K562 (cell line): Measurements from ENCODE around the gene ZFAND3. TPM values are rescaled to one million over a fixed set of nuclear protein-coding genes. Genes with fewer than 3 reads are reported as not detected.

ENCODE experiments used
- ATAC-seq: fragments of 200-7000 bp; cut with Tn5 transposase; 3 replicates; pipeline ENCODE4 v1.9.1; 2020; ENCODE audit warnings: moderate library complexity
- BruUV-seq: library from RNA; stranded (reverse); fragments of 400-500 nt; replicated peaks from 2 replicates; lab custom pipeline; 2021; lab: Mats Ljungman, UMichigan
- CTCF ChIA-PET: fragments of 300-600 bp; formaldehyde crosslinking; extraction: SDS; loops from one replicate; lab custom pipeline; 2021; ENCODE audit warnings: low intra/inter-chr PET ratio; lab: Yijun Ruan, JAX
- POLR2A ChIA-PET: fragments of 300-600, 350-650 bp; sonication (Branson Sonifier 250); formaldehyde crosslinking; extraction: SDS; loops from one replicate; lab custom pipeline; 2021; ENCODE audit warnings: antibody characterized with exemption, inconsistent platforms; lab: Yijun Ruan, JAX
- DNase-seq, 4 experiments: peaks; one replicate each; pipeline versions ENCODE4 v3.0.0 to v3.0.0-alpha.2; 2011 to 2018; ENCODE audit warnings: low spot score in 3 of 4, mixed read lengths in 3 of 4; ENCODE audit errors: extremely low read depth in 1 of 4
- FAIRE-seq: peaks from 2 replicates; lab custom pipeline; 2011; peaks lifted over from hg19 to GRCh38; lab: Jason Lieb, UNC
- H2AFZ ChIP-seq: 2 replicates; pipeline ENCODE4 v1.6.0; 2011; ENCODE audit warnings: low read depth, low read length, control low read depth, inconsistent platforms
- H3K27ac ChIP-seq: fragments of 200-600 bp; 3 replicates; pipeline ENCODE4 v1.8.0; 2011; ENCODE audit warnings: low read depth, mild to moderate bottlenecking, control low read depth, inconsistent platforms, low read length, moderate library complexity, mixed read lengths; ENCODE audit errors: extremely low read depth
- H3K27me3 ChIP-seq, 2 experiments: fragments of 300-600 bp in 1 of 2; 2 replicates in 1 of 2; 3 replicates in 1 of 2; pipeline versions ENCODE4 v1.6.0 to v1.8.0; 2011; ENCODE audit warnings: inconsistent platforms in 2 of 2, low read length in 2 of 2, mild to moderate bottlenecking in 1 of 2, mixed read lengths in 1 of 2, moderate library complexity in 1 of 2; ENCODE audit not compliant: control insufficient read depth in 2 of 2, insufficient read depth in 2 of 2
- H3K36me3 ChIP-seq: fragments of 300-600 bp; 3 replicates; pipeline ENCODE4 v1.8.0; 2011; ENCODE audit warnings: mild to moderate bottlenecking, low read length, inconsistent platforms; ENCODE audit not compliant: control insufficient read depth, insufficient read depth
- H3K4me1 ChIP-seq, 2 experiments: fragments of 200-600 bp in 1 of 2; replicated peaks in 1 of 2; 2 replicates in 1 of 2; 3 replicates in 1 of 2; pipeline versions ENCODE4 v1.5.1 to v1.8.0; 2011; ENCODE audit warnings: inconsistent platforms in 2 of 2, low read length in 2 of 2, mild to moderate bottlenecking in 1 of 2, mixed read lengths in 1 of 2, moderate library complexity in 1 of 2; ENCODE audit not compliant: control insufficient read depth in 2 of 2, insufficient read depth in 2 of 2
- H3K4me2 ChIP-seq: 2 replicates; pipeline ENCODE4 v1.6.1; 2011; ENCODE audit warnings: low read length, control low read depth, inconsistent platforms, mixed read lengths; ENCODE audit not compliant: insufficient read depth
- H3K4me3 ChIP-seq: fragments of 200-600 bp; sonication (generic), shearing (Covaris generic); 2 replicates; pipeline ENCODE4 v1.5.1; 2016; ENCODE audit warnings: control low read depth, inconsistent platforms
- H3K79me2 ChIP-seq: fragments of 200-600 bp; 3 replicates; pipeline ENCODE4 v1.8.0; 2011; ENCODE audit warnings: low read length, inconsistent platforms; ENCODE audit not compliant: control insufficient read depth, insufficient read depth
- H3K9ac ChIP-seq, 2 experiments: 2 replicates each; pipeline versions ENCODE4 v1.6.0 to v1.6.1; 2011; ENCODE audit warnings: low read depth in 2 of 2, low read length in 2 of 2, control low read depth in 1 of 2, inconsistent platforms in 1 of 2, mild to moderate bottlenecking in 1 of 2, mixed read lengths in 1 of 2; ENCODE audit not compliant: insufficient read depth in 1 of 2
- H3K9me1 ChIP-seq: one replicate; pipeline ENCODE4 v1.6.0; 2011; ENCODE audit warnings: inconsistent platforms, mild to moderate bottlenecking, low read length, moderate library complexity; ENCODE audit not compliant: control insufficient read depth, insufficient read depth
- H3K9me3 ChIP-seq: replicated peaks from 2 replicates; pipeline ENCODE4 v1.5.1; 2011; ENCODE audit warnings: low read depth, low read length, inconsistent platforms; ENCODE audit not compliant: control insufficient read depth, insufficient read depth
- H4K20me1 ChIP-seq: replicated peaks from 2 replicates; pipeline ENCODE4 v1.6.1; 2011; ENCODE audit warnings: low read length, inconsistent platforms, mixed read lengths; ENCODE audit not compliant: control insufficient read depth, insufficient read depth
- DMBX1 ChIP-seq: fragments of 250-450 bp; sonication (Bioruptor Pico); IDR thresholded peaks from 2 replicates; pipeline ENCODE4 v1.8.0; 2022; ENCODE audit warnings: inconsistent platforms, mild to moderate bottlenecking, moderate library complexity, borderline replicate concordance
- ESRRB ChIP-seq: fragments of 250-450 bp; sonication (Bioruptor Pico); IDR thresholded peaks from 2 replicates; pipeline ENCODE4 v1.5.0; 2020; ENCODE audit warnings: mild to moderate bottlenecking, moderate library complexity, borderline replicate concordance
- KDM4B ChIP-seq, 2 experiments: fragments of 450-650 bp in 1 of 2; sonication (generic) in 1 of 2; IDR thresholded peaks; 2 replicates each; pipeline ENCODE4 v1.6.1; 2016 to 2017; ENCODE audit warnings: borderline replicate concordance in 2 of 2, antibody characterized with exemption in 1 of 2, low read depth in 1 of 2, mild to moderate bottlenecking in 1 of 2
- RFX5 ChIP-seq: IDR thresholded peaks from 2 replicates; pipeline ENCODE4 v1.6.1; 2011; ENCODE audit warnings: low read depth, mild to moderate bottlenecking, improper control_type of control experiment, low read length
- SOX6 ChIP-seq: fragments of 450-650 bp; IDR thresholded peaks from 2 replicates; pipeline ENCODE4 v1.6.1; 2014; ENCODE audit warnings: mild to moderate bottlenecking
- ZBTB17 ChIP-seq: fragments of 450-650 bp; formaldehyde crosslinking; IDR thresholded peaks from 2 replicates; pipeline ENCODE4 v1.4.0; 2020; ENCODE audit warnings: mild to moderate bottlenecking
- ZBTB8A ChIP-seq: fragments of 450-650 bp; IDR thresholded peaks from 2 replicates; pipeline ENCODE4 v1.6.1; 2018; ENCODE audit warnings: mild to moderate bottlenecking, moderate library complexity; ENCODE audit not compliant: partially characterized antibody
- ZFX ChIP-seq: sonication (generic); formaldehyde crosslinking; IDR thresholded peaks from 2 replicates; pipeline ENCODE4 v1.8.0; 2022; ENCODE audit warnings: mild to moderate bottlenecking, missing genetic modification reagents, moderate library complexity
- ZKSCAN1 ChIP-seq: fragments of 150-350 bp; IDR thresholded peaks from 2 replicates; pipeline ENCODE4 v1.6.1; 2016; ENCODE audit warnings: low read depth, low read length
- WGBS: fragments of 100-300 bp; shearing (Covaris generic); methylation state at CpG from one replicate; pipeline ENCODE4 v1.1.6; 2016; ENCODE audit warnings: low coverage, mixed read lengths; ENCODE audit not compliant: insufficient coverage; ENCODE audit errors: missing lambda C conversion rate; 5-methylcytosine and 5-hydroxymethylcytosine counted together
- in situ Hi-C: fragments of 300-500 bp; cut with MboI; formaldehyde crosslinking; loops from 4 replicates; pipeline ENCODE4 v1.15.0; 2018; ENCODE audit warnings: inconsistent platforms, mixed read lengths
- intact Hi-C: fragments of 100-400 bp; cut with micrococcal nuclease; formaldehyde crosslinking; loops from 2 replicates; pipeline ENCODE4 v1.14.2; 2022
- polyA plus RNA-seq, 8 experiments: library from polyadenylated mRNA; depleted of rRNA in 4 of 8; stranded (reverse) in 5 of 8; unstranded in 3 of 8; fragments of >200 nt; fragmentation: Nextera tagmentation in 2 of 8; fragmentation: Illumina TruSeq in 1 of 8; extraction: Ambion mirVana in 2 of 8; extraction: Trizol in 1 of 8; gene quantifications; 2 replicates each; pipeline versions ENCODE4 v1.2.1 to v1.2.3, GENCODE V29; 2011 to 2014; ENCODE audit warnings: inconsistent platforms in 1 of 8, missing spikeins in 1 of 8
- total RNA-seq, 7 experiments: library from RNA; depleted of rRNA in 6 of 7; stranded (reverse); fragments of >200 nt in 6 of 7; fragmentation: Illumina TruSeq in 2 of 7; extraction: Trizol in 2 of 7; gene quantifications; 2 replicates each; pipeline versions ENCODE4 v1.2.1 to v1.2.3, GENCODE V29; 2011 to 2021; ENCODE audit warnings: low replicate concordance in 1 of 7
- TF ChIP-seq, protein P1 (sequence below): fragments of 450-650 bp; IDR thresholded peaks from 2 replicates; pipeline ENCODE4 v1.6.1; 2016; ENCODE audit warnings: borderline replicate concordance
- TF ChIP-seq, protein P2 (sequence below): fragments of 450-650 bp; formaldehyde crosslinking; IDR thresholded peaks from 2 replicates; pipeline ENCODE4 v1.4.0; 2020; ENCODE audit warnings: mild to moderate bottlenecking, moderate library complexity
- TF ChIP-seq, protein P3 (sequence below): fragments of 250-450 bp; sonication (Bioruptor Pico); IDR thresholded peaks from 2 replicates; pipeline ENCODE4 v1.5.1; 2021; ENCODE audit warnings: mild to moderate bottlenecking

The ZFAND3 gene
- total and polyA plus RNA-seq, 9 of the 15 experiments (the other 6 are each of a cell fraction or from before 2014, with no cell fraction given) = 0.81 to 26.6 (median 11.8) TPM

DNA sequence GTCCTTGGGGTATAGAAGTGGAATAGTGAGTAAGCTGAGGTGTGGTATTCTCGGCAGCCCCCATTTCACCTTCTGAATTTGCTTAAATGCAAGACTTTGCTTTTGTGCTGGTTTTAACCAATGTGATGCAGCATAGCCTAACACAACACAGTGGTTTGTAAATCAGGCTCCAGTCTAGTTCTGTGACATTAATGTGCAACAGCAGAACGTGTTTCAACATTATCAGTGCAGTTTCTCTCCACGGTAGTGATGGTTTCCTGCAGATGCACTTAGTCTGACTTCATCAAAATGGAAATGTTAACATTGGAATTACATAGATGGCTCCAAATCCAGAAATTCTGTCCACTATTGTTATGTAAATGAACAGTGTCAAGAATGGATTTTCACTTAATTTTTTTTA is 139.5 kb downstream of the ZFAND3 start:
- H3K27me3 ChIP-seq = no peaks in the 10 kb centered on the region
- in situ Hi-C loops = no loop called here
- no peak for TF ChIP-seq ZFX
- TF ChIP-seq, protein P1, sequence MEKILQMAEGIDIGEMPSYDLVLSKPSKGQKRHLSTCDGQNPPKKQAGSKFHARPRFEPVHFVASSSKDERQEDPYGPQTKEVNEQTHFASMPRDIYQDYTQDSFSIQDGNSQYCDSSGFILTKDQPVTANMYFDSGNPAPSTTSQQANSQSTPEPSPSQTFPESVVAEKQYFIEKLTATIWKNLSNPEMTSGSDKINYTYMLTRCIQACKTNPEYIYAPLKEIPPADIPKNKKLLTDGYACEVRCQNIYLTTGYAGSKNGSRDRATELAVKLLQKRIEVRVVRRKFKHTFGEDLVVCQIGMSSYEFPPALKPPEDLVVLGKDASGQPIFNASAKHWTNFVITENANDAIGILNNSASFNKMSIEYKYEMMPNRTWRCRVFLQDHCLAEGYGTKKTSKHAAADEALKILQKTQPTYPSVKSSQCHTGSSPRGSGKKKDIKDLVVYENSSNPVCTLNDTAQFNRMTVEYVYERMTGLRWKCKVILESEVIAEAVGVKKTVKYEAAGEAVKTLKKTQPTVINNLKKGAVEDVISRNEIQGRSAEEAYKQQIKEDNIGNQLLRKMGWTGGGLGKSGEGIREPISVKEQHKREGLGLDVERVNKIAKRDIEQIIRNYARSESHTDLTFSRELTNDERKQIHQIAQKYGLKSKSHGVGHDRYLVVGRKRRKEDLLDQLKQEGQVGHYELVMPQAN = no peak
- TF ChIP-seq, protein P2, sequence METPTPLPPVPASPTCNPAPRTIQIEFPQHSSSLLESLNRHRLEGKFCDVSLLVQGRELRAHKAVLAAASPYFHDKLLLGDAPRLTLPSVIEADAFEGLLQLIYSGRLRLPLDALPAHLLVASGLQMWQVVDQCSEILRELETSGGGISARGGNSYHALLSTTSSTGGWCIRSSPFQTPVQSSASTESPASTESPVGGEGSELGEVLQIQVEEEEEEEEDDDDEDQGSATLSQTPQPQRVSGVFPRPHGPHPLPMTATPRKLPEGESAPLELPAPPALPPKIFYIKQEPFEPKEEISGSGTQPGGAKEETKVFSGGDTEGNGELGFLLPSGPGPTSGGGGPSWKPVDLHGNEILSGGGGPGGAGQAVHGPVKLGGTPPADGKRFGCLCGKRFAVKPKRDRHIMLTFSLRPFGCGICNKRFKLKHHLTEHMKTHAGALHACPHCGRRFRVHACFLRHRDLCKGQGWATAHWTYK = no peak
- TF ChIP-seq, protein P3, sequence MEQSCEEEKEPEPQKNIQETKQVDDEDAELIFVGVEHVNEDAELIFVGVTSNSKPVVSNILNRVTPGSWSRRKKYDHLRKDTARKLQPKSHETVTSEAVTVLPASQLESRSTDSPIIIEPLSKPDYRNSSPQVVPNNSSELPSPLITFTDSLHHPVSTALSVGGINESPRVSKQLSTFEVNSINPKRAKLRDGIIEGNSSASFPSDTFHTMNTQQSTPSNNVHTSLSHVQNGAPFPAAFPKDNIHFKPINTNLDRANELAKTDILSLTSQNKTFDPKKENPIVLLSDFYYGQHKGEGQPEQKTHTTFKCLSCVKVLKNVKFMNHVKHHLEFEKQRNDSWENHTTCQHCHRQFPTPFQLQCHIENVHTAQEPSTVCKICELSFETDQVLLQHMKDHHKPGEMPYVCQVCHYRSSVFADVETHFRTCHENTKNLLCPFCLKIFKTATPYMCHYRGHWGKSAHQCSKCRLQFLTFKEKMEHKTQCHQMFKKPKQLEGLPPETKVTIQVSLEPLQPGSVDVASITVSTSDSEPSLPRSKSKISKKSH (CRISPR knock-in tag) = no peak
- TF ChIP-seq ZBTB17 (CRISPR knock-in tag) = no peak
- no peak for TF ChIP-seq SOX6
- TF ChIP-seq ESRRB (CRISPR knock-in tag) = no peak
- TF ChIP-seq RFX5 = no peak
- TF ChIP-seq ZBTB8A = no peak
- TF ChIP-seq KDM4B (IDR thresholded peaks at IDR 0.05; ENCODE audit: borderline replicate concordance in 2 of 2, low read depth in 1 of 2) = no peak
- TF ChIP-seq DMBX1 (CRISPR knock-in tag) = no peak
- no peak for TF ChIP-seq ZKSCAN1
- H3K9ac ChIP-seq = no peak overlapping the region
- no peaks in the 10 kb centered on the region; the same call in 1 of the 2 replicates for H4K20me1 ChIP-seq
- POLR2A ChIA-PET = no interaction called here
- H3K4me3 ChIP-seq = no peak overlapping the region
- no peak overlapping the region for H2AFZ ChIP-seq
- H3K9me3 ChIP-seq = no peaks in the 10 kb centered on the region
- H3K36me3 ChIP-seq = no peaks in the 10 kb centered on the region
- FAIRE-seq = peak; percentile 37
- H3K79me2 ChIP-seq = no peaks in the 10 kb centered on the region
- H3K27ac ChIP-seq = no peak overlapping the region
- no peaks in the 10 kb centered on the region for H3K4me1 ChIP-seq
- no peak overlapping the region for H3K4me2 ChIP-seq
- CTCF ChIA-PET = no interaction called here
- no TSS peak for BruUV-seq
- DNase-seq = no peak
- 60% methylated on average over 3 of the region's 3 CpGs for WGBS
- ATAC-seq = no peak
- no peaks in the 10 kb centered on the region for H3K9me1 ChIP-seq
- intact Hi-C loops = no loop called here
